WTC11 (cell line): ENCODE data around the gene GPRIN3. TPM values are rescaled to one million over a fixed set of nuclear protein-coding genes. Genes with fewer than 3 reads are reported as not detected.

Experiments used
- ATAC-seq: fragments of 200-7000 bp; cut with Tn5 transposase; 2 replicates; pipeline ENCODE4 v1.10.0; 2021; ENCODE audit warnings: mild to moderate bottlenecking, moderate library complexity
- CTCF ChIA-PET: fragments of 300-600 bp; sonication (Branson Sonifier 250); formaldehyde crosslinking; loops from one replicate; lab custom pipeline; 2021; ENCODE audit warnings: antibody characterized with exemption; lab: Charles Lee
- POLR2A ChIA-PET: fragments of 350-600 bp; sonication (Branson Sonifier 250); formaldehyde crosslinking; loops from one replicate; lab custom pipeline; 2021; ENCODE audit warnings: antibody characterized with exemption; lab: Charles Lee
- DNase-seq: peaks from one replicate; pipeline ENCODE4 v3.0.0; 2021; ENCODE audit warnings: low spot score
- H3K27ac Mint-ChIP-seq: 2 replicates; pipeline ENCODE4 v1.8.0; 2021; ENCODE audit warnings: mixed read lengths
- H3K27me3 Mint-ChIP-seq: 2 replicates; pipeline ENCODE4 v1.8.0; 2021; ENCODE audit warnings: low read depth, mild to moderate bottlenecking, moderate library complexity, mixed read lengths
- H3K36me3 Mint-ChIP-seq: 2 replicates; pipeline ENCODE4 v1.8.0; 2021; ENCODE audit warnings: mixed read lengths
- H3K4me1 Mint-ChIP-seq: 2 replicates; pipeline ENCODE4 v1.8.0; 2022; ENCODE audit warnings: mixed read lengths
- H3K4me3 Mint-ChIP-seq: 2 replicates; pipeline ENCODE4 v1.8.0; 2021; ENCODE audit warnings: mild to moderate bottlenecking, moderate library complexity, mixed read lengths
- H3K9me3 Mint-ChIP-seq: 2 replicates; pipeline ENCODE4 v1.8.0; 2021; ENCODE audit warnings: mixed read lengths
- AFF4 ChIP-seq: sonication (generic); formaldehyde crosslinking; IDR thresholded peaks from 2 replicates; pipeline ENCODE4 v1.8.1; 2023; ENCODE audit warnings: mild to moderate bottlenecking, missing genetic modification reagents, borderline replicate concordance
- AR ChIP-seq: fragments of 250-450 bp; sonication (Bioruptor Pico); IDR thresholded peaks from 2 replicates; pipeline ENCODE4 v1.9.0; 2021; ENCODE audit warnings: mild to moderate bottlenecking
- ARID4B ChIP-seq: sonication (generic); formaldehyde crosslinking; IDR thresholded peaks from 2 replicates; pipeline ENCODE4 v1.8.0; 2023; ENCODE audit warnings: missing genetic modification reagents, mild to moderate bottlenecking, borderline replicate concordance
- EMX1 ChIP-seq: fragments of 250-450 bp; sonication (Bioruptor Pico); IDR thresholded peaks from 2 replicates; pipeline ENCODE4 v1.8.0; 2021; ENCODE audit warnings: mild to moderate bottlenecking
- FOXK1 ChIP-seq: sonication (generic); formaldehyde crosslinking; IDR thresholded peaks from 2 replicates; pipeline ENCODE4 v1.8.0; 2022; ENCODE audit warnings: mild to moderate bottlenecking, moderate library complexity, missing genetic modification reagents
- FOXP1 ChIP-seq: sonication (generic); formaldehyde crosslinking; IDR thresholded peaks from 2 replicates; pipeline ENCODE4 v1.8.0; 2022; ENCODE audit warnings: missing genetic modification reagents, mild to moderate bottlenecking, moderate library complexity, borderline replicate concordance
- GTF2I ChIP-seq: fragments of 250-450 bp; sonication (Bioruptor Pico); conservative IDR thresholded peaks from 2 replicates; pipeline ENCODE4 v1.4.0; 2021; ENCODE audit warnings: mild to moderate bottlenecking
- NR2C2 ChIP-seq: sonication (generic); formaldehyde crosslinking; IDR thresholded peaks from 2 replicates; pipeline ENCODE4 v1.8.0; 2022; ENCODE audit warnings: mild to moderate bottlenecking, missing genetic modification reagents
- OVOL2 ChIP-seq: fragments of 250-450 bp; sonication (Bioruptor Pico); IDR thresholded peaks from 2 replicates; pipeline ENCODE4 v1.9.0; 2021; ENCODE audit warnings: mild to moderate bottlenecking, borderline replicate concordance
- PRRX2 ChIP-seq: fragments of 250-450 bp; sonication (Bioruptor Pico); IDR thresholded peaks from 2 replicates; pipeline ENCODE4 v1.8.0; 2021; ENCODE audit warnings: mild to moderate bottlenecking
- RELA ChIP-seq: sonication (generic); formaldehyde crosslinking; IDR thresholded peaks from 2 replicates; pipeline ENCODE4 v1.8.1; 2022; ENCODE audit warnings: missing genetic modification reagents, mild to moderate bottlenecking, borderline replicate concordance
- SMAD3 ChIP-seq: sonication (generic); formaldehyde crosslinking; IDR thresholded peaks from 2 replicates; pipeline ENCODE4 v1.8.0; 2022; ENCODE audit warnings: missing genetic modification reagents, mild to moderate bottlenecking, borderline replicate concordance
- TP53 ChIP-seq: sonication (generic); formaldehyde crosslinking; IDR thresholded peaks from 2 replicates; pipeline ENCODE4 v1.8.1; 2023; ENCODE audit warnings: mild to moderate bottlenecking, missing genetic modification reagents
- USF1 ChIP-seq: sonication (generic); formaldehyde crosslinking; IDR thresholded peaks from 2 replicates; pipeline ENCODE4 v1.8.0; 2022; ENCODE audit warnings: mild to moderate bottlenecking, missing genetic modification reagents
- ZNF281 ChIP-seq: sonication (generic); formaldehyde crosslinking; IDR thresholded peaks from 2 replicates; pipeline ENCODE4 v1.8.0; 2023; ENCODE audit warnings: mild to moderate bottlenecking, missing genetic modification reagents
- ZNF423 ChIP-seq: fragments of 250-450 bp; sonication (Bioruptor Pico); IDR thresholded peaks from 2 replicates; pipeline ENCODE4 v2.1.2; 2022; ENCODE audit warnings: mild to moderate bottlenecking, moderate library complexity
- ZNF425 ChIP-seq: fragments of 250-450 bp; sonication (Bioruptor Pico); conservative IDR thresholded peaks from 2 replicates; pipeline ENCODE4 v1.9.0; 2021; ENCODE audit warnings: mild to moderate bottlenecking
- total RNA-seq: library from RNA; stranded (reverse); gene quantifications from 3 replicates; pipeline ENCODE4 v1.2.3, GENCODE V29; 2021

Gene GPRIN3
- total RNA-seq, 1 experiment from 2014 or later: 2.0 TPM

GRCh38 chr4:89245459-89245858 lies 62.1 kb downstream of the GPRIN3 start:
- Mint-ChIP-seq H3K27ac (no peak overlapping the region), H3K36me3 (no peaks in the 10 kb centered on the region), H3K27me3 (no peaks in the 10 kb centered on the region), H3K4me1 (peaks cover 14% of the 10 kb centered on the region), H3K4me3 (no peak overlapping the region), H3K9me3 (no peaks in the 10 kb centered on the region)
- TF ChIP-seq ZNF281 (CRISPR knock-in tag): no peak
- no peak for TF ChIP-seq TP53 (CRISPR knock-in tag)
- TF ChIP-seq FOXK1: no peak
- no peak for TF ChIP-seq ZNF425
- no peak for TF ChIP-seq USF1 (CRISPR knock-in tag)
- TF ChIP-seq PRRX2 (CRISPR knock-in tag): no peak
- no peak for TF ChIP-seq AR (CRISPR knock-in tag)
- ChIA-PET CTCF (interaction anchor here (1.7 kb wide), 1 partner anchor 10 kb away, joined by 9 read pairs; no protein-coding TSS in a partner anchor), POLR2A (no interaction called here)
- ATAC-seq (no peak), DNase-seq (no peak)

GRCh38 chr4:89243733-89244252 lies 63.8 kb downstream of the GPRIN3 start:
- CTCF ChIA-PET: no interaction called here
- no peak for TF ChIP-seq GTF2I (CRISPR knock-in tag)
- TF ChIP-seq EMX1 (CRISPR knock-in tag): no peak
- no peak for TF ChIP-seq ZNF423 (CRISPR knock-in tag)
- TF ChIP-seq ARID4B: no peak
- no peak for TF ChIP-seq OVOL2
- no peak for TF ChIP-seq AFF4 (CRISPR knock-in tag)
- TF ChIP-seq FOXP1 (CRISPR knock-in tag): no peak
- no peak for TF ChIP-seq RELA (CRISPR knock-in tag)
- TF ChIP-seq NR2C2 (CRISPR knock-in tag): no peak
- no peak for TF ChIP-seq SMAD3 (CRISPR knock-in tag)
- TF ChIP-seq, all 79 proteins: peak for 0
- DNase-seq (no peak), ATAC-seq (no peak)
- Mint-ChIP-seq H3K9me3 (no peaks in the 10 kb centered on the region), H3K36me3 (no peaks in the 10 kb centered on the region), H3K27me3 (no peaks in the 10 kb centered on the region), H3K4me3 (no peak overlapping the region), H3K4me1 (peaks cover 7% of the 10 kb centered on the region), H3K27ac (no peak overlapping the region)
- POLR2A ChIA-PET: no interaction called here
